Gastroesophageal sphincter (tissue), 4 donors: ENCODE data around the gene CEP170B. TPM values are rescaled to one million over a fixed set of nuclear protein-coding genes. Genes with fewer than 3 reads are reported as not detected.
"Not testable (repeated sequence)": the region's sequence is repeated elsewhere in the genome, so short reads cannot be mapped to it uniquely, and the experiment has no call there.

Experiments used
- ATAC-seq: fragments of 150-250 bp; one replicate; pipeline ENCODE4 v1.9.1; 2016; ENCODE audit warnings: mild to moderate bottlenecking, moderate library complexity
- H3K27ac ChIP-seq, 4 donors: fragments of 200-600 bp; sonication (generic) in 3 of 4; 1 replicate in 3 of 4; 2 replicates in 1 of 4; pipeline ENCODE4 v1.5.1; 2016 to 2019
- H3K27me3 ChIP-seq: fragments of 200-600 bp; sonication (generic); one replicate; pipeline ENCODE4 v1.5.1; 2019
- H3K36me3 ChIP-seq, 2 donors: fragments of 200-600 bp; sonication (generic); one replicate each; pipeline ENCODE4 v1.5.1; 2019; ENCODE audit warnings: control low read depth in 1 of 2
- H3K4me1 ChIP-seq, 3 donors: fragments of 200-600 bp; sonication (generic); 1 replicate in 2 of 3; 2 replicates in 1 of 3; pipeline ENCODE4 v1.5.1; 2016 to 2019; ENCODE audit warnings: control low read depth in 2 of 3
- H3K4me3 ChIP-seq, 2 donors: fragments of 200-600 bp; sonication (generic); one replicate each; pipeline ENCODE4 v1.5.1; 2019; ENCODE audit warnings: mild to moderate bottlenecking in 1 of 2, moderate library complexity in 1 of 2
- H3K9me3 ChIP-seq, 3 donors: fragments of 200-600 bp; sonication (generic); one replicate each; pipeline ENCODE4 v1.5.1; 2017 to 2019; ENCODE audit warnings: control low read depth in 2 of 3
- EP300 ChIP-seq: sonication (generic); formaldehyde crosslinking; IDR thresholded peaks from one replicate; pipeline ENCODE4 v1.6.1; 2017; ENCODE audit warnings: antibody characterized with exemption, mild to moderate bottlenecking
- POLR2A ChIP-seq, 2 donors: fragments of 450-650 bp; IDR thresholded peaks; one replicate each; pipeline ENCODE4 v1.6.1; 2017; ENCODE audit warnings: antibody characterized with exemption in 2 of 2, mild to moderate bottlenecking in 2 of 2, moderate library complexity in 1 of 2
- POLR2AphosphoS5 ChIP-seq: sonication (generic); formaldehyde crosslinking; IDR thresholded peaks from one replicate; pipeline ENCODE4 v1.6.1; 2017; ENCODE audit warnings: antibody characterized with exemption
- WGBS, 2 donors: methylation state at CpG; one replicate each; pipeline ENCODE4 v1.1.5; 2018; ENCODE audit warnings: low coverage in 1 of 2; 5-methylcytosine and 5-hydroxymethylcytosine counted together
- total RNA-seq, 4 donors: library from RNA; depleted of rRNA; stranded (reverse); fragments of >200 nt; gene quantifications; one replicate each; pipeline ENCODE4 v1.1.0, GENCODE V29; 2016
- TF ChIP-seq, protein P1 (sequence below), 4 experiments: fragments of 200-600 bp in 2 of 4; fragments of 450-650 bp in 2 of 4; sonication (generic) in 1 of 4; IDR thresholded peaks; one replicate each; pipeline ENCODE4 v1.5.1; 2017 to 2019; ENCODE audit warnings: antibody characterized with exemption in 4 of 4, mild to moderate bottlenecking in 2 of 4, moderate library complexity in 2 of 4

CEP170B gene
- total RNA-seq, 4 donors from 2014 or later: 18.7 to 64.7 (median 25.5) TPM

- Histone ChIP-seq H3K36me3 (peaks cover 0 to 3% of the 10 kb centered on the region in 2 donors), H3K4me3 (no peak overlapping the region), H3K9me3 (no peaks in the 10 kb centered on the region), H3K27me3 (peaks cover 3% of the 10 kb centered on the region), H3K27ac (no peak overlapping the region), H3K4me1 (peaks cover 0 to 19% (median 0%) of the 10 kb centered on the region in 3 donors)
- 0 to 70% methylated on average over 1 to 2 of the region's 2 CpGs for WGBS, 2 donors
- TF ChIP-seq POLR2AphosphoS5: no peak
- no peak for TF ChIP-seq EP300
- ATAC-seq: no peak
Observed at GRCh38 chr14:104899781-104900180, 34.7 kb downstream of the CEP170B start.

GRCh38 chr14:104900639-104901512 is 35.8 kb downstream of the CEP170B start:
- Histone ChIP-seq H3K4me3 (no peak overlapping the region), H3K27ac (no peak overlapping the region), H3K36me3 (no peaks in the 10 kb centered on the region), H3K4me1 (peaks cover 0 to 8% (median 0%) of the 10 kb centered on the region in 3 donors), H3K9me3 (no peaks in the 10 kb centered on the region), H3K27me3 (peaks cover 14% of the 10 kb centered on the region)
- no peak for ATAC-seq
- TF ChIP-seq EP300 (no peak), POLR2AphosphoS5 (no peak), POLR2A (IDR thresholded peaks at IDR 0.05) (no peak)
- TF ChIP-seq, protein P1, sequence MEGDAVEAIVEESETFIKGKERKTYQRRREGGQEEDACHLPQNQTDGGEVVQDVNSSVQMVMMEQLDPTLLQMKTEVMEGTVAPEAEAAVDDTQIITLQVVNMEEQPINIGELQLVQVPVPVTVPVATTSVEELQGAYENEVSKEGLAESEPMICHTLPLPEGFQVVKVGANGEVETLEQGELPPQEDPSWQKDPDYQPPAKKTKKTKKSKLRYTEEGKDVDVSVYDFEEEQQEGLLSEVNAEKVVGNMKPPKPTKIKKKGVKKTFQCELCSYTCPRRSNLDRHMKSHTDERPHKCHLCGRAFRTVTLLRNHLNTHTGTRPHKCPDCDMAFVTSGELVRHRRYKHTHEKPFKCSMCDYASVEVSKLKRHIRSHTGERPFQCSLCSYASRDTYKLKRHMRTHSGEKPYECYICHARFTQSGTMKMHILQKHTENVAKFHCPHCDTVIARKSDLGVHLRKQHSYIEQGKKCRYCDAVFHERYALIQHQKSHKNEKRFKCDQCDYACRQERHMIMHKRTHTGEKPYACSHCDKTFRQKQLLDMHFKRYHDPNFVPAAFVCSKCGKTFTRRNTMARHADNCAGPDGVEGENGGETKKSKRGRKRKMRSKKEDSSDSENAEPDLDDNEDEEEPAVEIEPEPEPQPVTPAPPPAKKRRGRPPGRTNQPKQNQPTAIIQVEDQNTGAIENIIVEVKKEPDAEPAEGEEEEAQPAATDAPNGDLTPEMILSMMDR (IDR thresholded peaks at IDR 0.05): no peak
- WGBS, 2 donors: 83 to 93% methylated on average over 6 to 12 of the region's 12 CpGs

- 87 to 96% methylated on average over 5 to 7 of the region's 7 CpGs for WGBS, 2 donors
- no peaks in the 10 kb centered on the region for H3K36me3 ChIP-seq
Observed at GRCh38 chr14:104903990-104904389, 38.9 kb downstream of the CEP170B start.

DNA sequence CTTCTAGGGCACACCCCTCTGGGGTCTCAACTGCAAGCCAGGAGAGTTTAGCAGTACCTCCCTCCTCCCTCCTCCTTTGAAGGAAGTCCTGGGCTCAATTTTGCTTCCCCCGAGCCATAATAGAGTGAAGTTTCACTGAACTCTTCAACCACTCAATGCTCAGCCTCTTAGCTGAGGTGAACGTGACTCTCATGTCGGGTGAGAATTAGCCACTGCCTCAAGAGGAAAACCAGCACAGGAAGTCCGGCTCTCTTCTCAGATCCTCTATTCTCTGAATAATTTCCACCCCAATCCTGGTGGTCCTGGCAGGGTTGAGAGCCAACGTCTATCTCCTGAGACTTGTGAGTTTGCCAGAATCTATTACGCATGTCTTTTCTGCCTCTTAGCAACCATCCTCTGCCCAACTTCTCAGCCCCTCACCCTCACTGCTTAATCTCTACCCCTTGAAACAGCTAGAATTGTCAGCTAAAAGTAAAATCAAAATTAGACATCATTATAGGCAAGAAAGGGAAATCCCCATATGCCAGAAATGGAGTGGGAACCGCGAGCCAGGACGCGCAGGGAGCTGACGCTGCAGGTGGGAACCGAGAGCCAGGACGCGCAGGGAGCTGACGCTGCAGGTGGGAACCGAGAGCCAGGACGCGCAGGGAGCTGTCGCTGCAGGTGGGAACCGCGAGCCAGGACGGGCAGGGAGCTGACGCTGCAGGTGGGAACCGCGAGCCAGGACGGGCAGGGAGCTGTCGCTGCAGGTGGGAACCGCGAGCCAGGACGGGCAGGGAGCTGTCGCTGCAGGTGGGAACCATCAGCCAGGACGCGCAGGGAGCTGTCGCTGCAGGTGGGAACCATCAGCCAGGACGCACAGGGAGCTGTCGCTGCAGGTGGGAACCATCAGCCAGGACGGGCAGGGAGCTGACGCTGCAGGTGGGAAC is 39.8 kb downstream of the CEP170B start:
- peaks cover 15% of the 10 kb centered on the region for H3K27me3 ChIP-seq
- H3K27ac ChIP-seq, H3K36me3 ChIP-seq, ATAC-seq, H3K9me3 ChIP-seq, H3K4me3 ChIP-seq, H3K4me1 ChIP-seq: not testable (repeated sequence)
- WGBS, 2 donors: 64 to 79% methylated on average over 13 to 17 of the region's 38 CpGs

More at GRCh38 chr14:104903990-104904389, 38.9 kb downstream of the CEP170B start:
- H3K27me3 ChIP-seq: peaks cover 15% of the 10 kb centered on the region
- no peak overlapping the region for H3K27ac ChIP-seq
- no peak for TF ChIP-seq EP300
- H3K9me3 ChIP-seq: no peaks in the 10 kb centered on the region
- no peak for ATAC-seq
- no peak overlapping the region for H3K4me3 ChIP-seq
- H3K4me1 ChIP-seq: no peaks in the 10 kb centered on the region

DNA sequence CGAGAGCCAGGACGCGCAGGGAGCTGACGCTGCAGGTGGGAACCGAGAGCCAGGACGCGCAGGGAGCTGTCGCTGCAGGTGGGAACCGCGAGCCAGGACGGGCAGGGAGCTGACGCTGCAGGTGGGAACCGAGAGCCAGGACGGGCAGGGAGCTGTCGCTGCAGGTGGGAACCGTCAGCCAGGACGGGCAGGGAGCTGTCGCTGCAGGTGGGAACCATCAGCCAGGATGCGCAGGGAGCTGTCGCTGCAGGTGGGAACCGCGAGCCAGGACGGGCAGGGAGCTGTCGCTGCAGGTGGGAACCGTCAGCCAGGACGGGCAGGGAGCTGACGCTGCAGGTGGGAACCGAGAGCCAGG is 40.5 kb downstream of the CEP170B start:
- H3K9me3 ChIP-seq, H3K27ac ChIP-seq, H3K4me3 ChIP-seq, H3K36me3 ChIP-seq, ATAC-seq, H3K4me1 ChIP-seq: not testable (repeated sequence)
- 80 to 82% methylated on average over 10 to 14 of the region's 28 CpGs for WGBS, 2 donors
- H3K27me3 ChIP-seq: peaks cover 15% of the 10 kb centered on the region

DNA sequence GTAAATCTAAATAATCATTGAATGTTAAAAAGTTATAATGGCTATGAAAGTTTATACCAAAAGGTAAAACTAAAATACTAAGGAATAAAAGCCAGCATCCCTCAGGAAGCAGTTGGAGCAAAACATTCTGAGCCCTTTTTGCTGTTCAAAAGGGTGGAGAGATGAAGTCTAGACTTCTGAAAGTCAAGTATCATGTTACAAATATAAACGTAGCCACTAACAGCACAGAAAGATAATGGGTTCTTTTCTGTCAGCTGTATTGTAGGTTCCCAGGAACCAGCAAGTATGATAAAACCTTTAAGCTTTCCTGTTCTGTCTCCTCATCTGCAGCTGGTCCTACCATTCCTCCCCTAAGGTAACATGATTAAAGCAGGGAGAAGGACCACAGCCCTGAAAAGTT is 43.2 kb downstream of the CEP170B start:
- ATAC-seq: no peak
- H3K4me3 ChIP-seq: no peak overlapping the region
- WGBS, 2 donors: 0 to 8% methylated on average over 1 of the region's 1 CpG
- H3K36me3 ChIP-seq: no peaks in the 10 kb centered on the region
- H3K9me3 ChIP-seq: peaks cover 0 to 16% (median 0%) of the 10 kb centered on the region in 3 donors
- no peak overlapping the region for H3K27ac ChIP-seq
- no peaks in the 10 kb centered on the region for H3K4me1 ChIP-seq
- TF ChIP-seq POLR2A (IDR thresholded peaks at IDR 0.05): no peak
- H3K27me3 ChIP-seq: peaks cover 15% of the 10 kb centered on the region

DNA sequence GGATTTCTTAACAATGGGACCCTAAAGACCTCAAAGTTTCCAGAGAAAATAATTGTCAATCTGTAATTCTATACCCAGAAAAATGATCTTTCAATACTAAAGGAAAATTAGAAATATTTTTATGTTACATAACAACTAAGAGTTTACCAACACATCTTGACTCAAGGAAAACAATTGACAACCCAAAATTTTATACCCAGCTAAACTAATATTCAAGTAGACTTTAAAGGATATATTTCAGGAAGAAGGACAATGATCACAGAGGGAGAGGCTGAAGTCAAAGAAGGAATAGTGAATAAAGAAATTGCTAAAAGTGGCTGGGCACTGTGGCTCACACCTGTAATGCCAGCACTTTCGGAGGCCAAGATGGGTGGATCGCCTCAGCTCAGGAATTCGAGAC is 47.0 kb downstream of the CEP170B start:
- Histone ChIP-seq H3K36me3 (no peaks in the 10 kb centered on the region), H3K4me3 (no peak overlapping the region), H3K27ac (no peak overlapping the region), H3K4me1 (no peaks in the 10 kb centered on the region), H3K9me3 (peaks cover 0 to 16% (median 0%) of the 10 kb centered on the region in 3 donors), H3K27me3 (no peaks in the 10 kb centered on the region)
- TF ChIP-seq POLR2A (IDR thresholded peaks at IDR 0.05) (no peak), EP300 (no peak), POLR2AphosphoS5 (no peak)
- TF ChIP-seq, protein P1 (IDR thresholded peaks at IDR 0.05): no peak
- ATAC-seq: no peak
- 88 to 100% methylated on average over 1 to 3 of the region's 3 CpGs for WGBS, 2 donors
